Vagina (tissue), 2 donors: ENCODE data around the gene CDCP1.

Experiments used
- POLR2A ChIP-seq, 2 donors: fragments of 450-650 bp; IDR thresholded peaks; one replicate each; pipeline ENCODE4 v1.6.1; 2017; ENCODE audit warnings: antibody characterized with exemption in 2 of 2, mild to moderate bottlenecking in 2 of 2, moderate library complexity in 2 of 2
- TF ChIP-seq, protein P1 (sequence below), 3 experiments: fragments of 450-650 bp in 2 of 3; fragments of 200-600 bp in 1 of 3; sonication (generic) in 1 of 3; IDR thresholded peaks; one replicate each; pipeline ENCODE4 v1.5.1; 2017 to 2019; ENCODE audit warnings: antibody characterized with exemption in 3 of 3, mild to moderate bottlenecking in 2 of 3, moderate library complexity in 2 of 3

DNA sequence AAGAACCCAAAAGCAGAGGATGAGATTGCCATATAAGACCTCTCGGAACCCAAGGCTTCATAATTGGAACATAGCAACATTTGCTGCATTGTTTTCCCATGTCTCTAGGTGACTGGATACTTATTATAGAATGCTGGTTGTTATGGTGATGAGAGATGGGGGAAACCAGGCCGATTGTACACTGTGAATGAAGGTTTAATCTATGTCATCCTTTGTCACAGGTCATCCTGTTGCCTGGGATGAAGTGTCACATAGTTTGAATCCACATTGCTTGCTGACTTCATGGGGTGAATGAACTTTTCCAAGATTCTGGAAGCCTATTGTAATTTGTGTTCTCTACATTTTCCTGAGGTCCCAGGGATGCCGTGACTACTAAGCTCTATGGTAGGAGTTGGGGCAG lies 78.2 kb downstream of the CDCP1 start:
- no peak for TF ChIP-seq POLR2A (IDR thresholded peaks at IDR 0.05)
- TF ChIP-seq, protein P1, sequence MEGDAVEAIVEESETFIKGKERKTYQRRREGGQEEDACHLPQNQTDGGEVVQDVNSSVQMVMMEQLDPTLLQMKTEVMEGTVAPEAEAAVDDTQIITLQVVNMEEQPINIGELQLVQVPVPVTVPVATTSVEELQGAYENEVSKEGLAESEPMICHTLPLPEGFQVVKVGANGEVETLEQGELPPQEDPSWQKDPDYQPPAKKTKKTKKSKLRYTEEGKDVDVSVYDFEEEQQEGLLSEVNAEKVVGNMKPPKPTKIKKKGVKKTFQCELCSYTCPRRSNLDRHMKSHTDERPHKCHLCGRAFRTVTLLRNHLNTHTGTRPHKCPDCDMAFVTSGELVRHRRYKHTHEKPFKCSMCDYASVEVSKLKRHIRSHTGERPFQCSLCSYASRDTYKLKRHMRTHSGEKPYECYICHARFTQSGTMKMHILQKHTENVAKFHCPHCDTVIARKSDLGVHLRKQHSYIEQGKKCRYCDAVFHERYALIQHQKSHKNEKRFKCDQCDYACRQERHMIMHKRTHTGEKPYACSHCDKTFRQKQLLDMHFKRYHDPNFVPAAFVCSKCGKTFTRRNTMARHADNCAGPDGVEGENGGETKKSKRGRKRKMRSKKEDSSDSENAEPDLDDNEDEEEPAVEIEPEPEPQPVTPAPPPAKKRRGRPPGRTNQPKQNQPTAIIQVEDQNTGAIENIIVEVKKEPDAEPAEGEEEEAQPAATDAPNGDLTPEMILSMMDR (IDR thresholded peaks at IDR 0.05): no peak
